Transverse colon (tissue), 4 donors: ENCODE measurements around the gene TXNDC16. TPM values are rescaled to one million over a fixed set of nuclear protein-coding genes. Genes with fewer than 3 reads are reported as not detected.

Source experiments
- DNase-seq: peaks from one replicate; pipeline ENCODE4 v3.0.0-alpha.2; 2019
- H3K27ac ChIP-seq, 4 donors: fragments of 200-600 bp; sonication (generic); 2 replicates each; pipeline ENCODE4 v1.5.1; 2016 to 2018; ENCODE audit warnings: inconsistent platforms in 4 of 4
- H3K27me3 ChIP-seq: fragments of 200-600 bp; sonication (generic); 2 replicates; pipeline ENCODE4 v1.5.1; 2017; ENCODE audit warnings: inconsistent platforms
- H3K36me3 ChIP-seq, 4 donors: fragments of 200-600 bp; sonication (generic); 2 replicates each; pipeline ENCODE4 v1.5.1; 2017 to 2019; ENCODE audit warnings: inconsistent platforms in 4 of 4
- H3K4me1 ChIP-seq, 4 donors: fragments of 200-600 bp; sonication (generic); 2 replicates each; pipeline ENCODE4 v1.5.1; 2017 to 2020; ENCODE audit warnings: inconsistent platforms in 4 of 4
- H3K4me3 ChIP-seq, 4 donors: fragments of 200-600 bp; sonication (generic); 1 replicate in 1 of 4; 2 replicates in 3 of 4; pipeline versions ENCODE4 v1.5.1 to v1.6.1; 2017 to 2019; ENCODE audit warnings: inconsistent platforms in 4 of 4
- H3K9me3 ChIP-seq, 2 donors: fragments of 200-600 bp; sonication (generic); 2 replicates each; pipeline ENCODE4 v1.5.1; 2017 to 2019; ENCODE audit warnings: inconsistent platforms in 2 of 2
- CTCF ChIP-seq, 5 experiments: fragments of 200-600 bp in 3 of 5; fragments of 450-650 bp in 2 of 5; sonication (generic) in 3 of 5; IDR thresholded peaks; 1 replicate in 2 of 5; 2 replicates in 3 of 5; pipeline ENCODE4 v1.5.1; 2016 to 2017; ENCODE audit warnings: antibody characterized with exemption in 5 of 5, inconsistent platforms in 3 of 5, mild to moderate bottlenecking in 2 of 5, moderate library complexity in 1 of 5
- EP300 ChIP-seq: sonication (generic); formaldehyde crosslinking; IDR thresholded peaks from one replicate; pipeline ENCODE4 v1.6.1; 2017; ENCODE audit warnings: antibody characterized with exemption, low read depth
- POLR2A ChIP-seq: fragments of 450-650 bp; IDR thresholded peaks from one replicate; pipeline ENCODE4 v1.6.1; 2016; ENCODE audit warnings: antibody characterized with exemption, mild to moderate bottlenecking, moderate library complexity
- POLR2AphosphoS5 ChIP-seq, 3 donors: sonication (generic); formaldehyde crosslinking; IDR thresholded peaks; one replicate each; pipeline ENCODE4 v1.6.1; 2016; ENCODE audit warnings: antibody characterized with exemption in 3 of 3
- WGBS, 2 donors: methylation state at CpG; one replicate each; pipeline ENCODE4 v1.1.5; 2018; ENCODE audit warnings: low coverage in 1 of 2; 5-methylcytosine and 5-hydroxymethylcytosine counted together
- in situ Hi-C, 4 donors: fragments of 200-750 bp; cut with MboI; loops; one replicate each; pipeline versions ENCODE4 v1.15.0 to v1.15.1; 2017; ENCODE audit warnings: low sequenced_read_pairs in 3 of 4, low pct_ligation_motif_present in 1 of 4, low pct_unique_long_range_greater_than_20kb in 1 of 4
- intact Hi-C: fragments of 100-400 bp; cut with DNase I; formaldehyde crosslinking; loops from one replicate; pipeline ENCODE4 v1.15.1; 2023; ENCODE audit warnings: low total_unique reads
- total RNA-seq, 4 donors: library from RNA; depleted of rRNA; stranded (reverse); fragments of >200 nt; gene quantifications; one replicate each; pipeline ENCODE4 v1.1.0, GENCODE V29; 2016

TXNDC16 gene
- total RNA-seq, 4 donors from 2014 or later: 5.6 to 11.1 (median 7.1) TPM; not detected in 1

DNA sequence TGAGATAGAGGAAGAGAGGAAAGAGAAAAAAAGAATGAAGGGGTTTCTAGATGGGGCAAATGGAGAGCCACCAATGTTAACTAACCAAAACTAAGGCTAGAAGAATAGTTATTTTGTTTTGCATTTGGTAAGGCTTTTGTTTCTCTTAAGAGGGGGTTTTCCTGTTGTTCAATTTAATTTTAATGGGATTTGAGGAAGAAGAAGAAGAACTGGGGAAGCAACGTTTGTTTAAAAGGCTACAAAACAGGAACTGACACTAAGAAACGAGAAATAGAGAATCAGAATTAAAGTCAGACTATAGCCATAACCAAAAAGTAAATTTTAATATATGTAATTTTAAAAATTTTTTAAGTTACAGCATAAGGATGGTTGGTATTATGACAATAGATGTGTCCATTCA is 13.7 kb downstream of the TXNDC16 start:
- in situ Hi-C loops: no loop called here
- no peak for DNase-seq
- Histone ChIP-seq H3K9me3 (no peaks in the 10 kb centered on the region), H3K4me3 (no peak overlapping the region), H3K36me3 (peaks cover 0 to 25% (median 5%) of the 10 kb centered on the region in 4 donors), H3K27me3 (no peaks in the 10 kb centered on the region), H3K4me1 (no peaks in the 10 kb centered on the region), H3K27ac (no peak overlapping the region)
- TF ChIP-seq POLR2AphosphoS5 (IDR thresholded peaks at IDR 0.05) (no peak), CTCF (IDR thresholded peaks at IDR 0.05) (no peak), EP300 (no peak), POLR2A (no peak)
- intact Hi-C loops: no loop called here
- 64 to 71% methylated on average over 2 of the region's 2 CpGs for WGBS, 2 donors

DNA sequence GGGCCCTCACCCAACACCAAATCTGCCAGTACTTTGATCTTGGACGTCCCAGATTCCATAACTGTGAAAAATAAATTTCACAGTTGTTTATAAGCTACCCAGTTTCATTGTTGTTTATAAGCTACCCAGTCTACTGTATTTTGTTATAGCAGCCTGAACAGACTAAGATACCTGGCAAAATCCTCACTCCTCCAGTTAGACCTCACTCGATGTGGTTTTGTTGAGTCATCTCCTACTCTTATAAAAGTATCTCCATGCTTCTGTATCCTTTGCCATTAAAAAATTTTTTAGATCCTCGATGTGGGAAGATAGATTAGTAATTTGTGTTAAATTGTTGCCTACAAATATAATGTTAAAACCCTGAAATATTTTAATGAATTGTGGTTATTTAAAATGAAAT is 16.0 kb downstream of the TXNDC16 start:
- no peak overlapping the region for H3K4me3 ChIP-seq
- intact Hi-C loops: no loop called here
- no peaks in the 10 kb centered on the region for H3K27me3 ChIP-seq
- no peaks in the 10 kb centered on the region for H3K4me1 ChIP-seq
- H3K36me3 ChIP-seq: peaks cover 0 to 25% (median 5%) of the 10 kb centered on the region in 4 donors
- 86 to 92% methylated on average over 3 of the region's 3 CpGs for WGBS, 2 donors
- no peaks in the 10 kb centered on the region for H3K9me3 ChIP-seq
- in situ Hi-C loops: no loop called here
- no peak overlapping the region for H3K27ac ChIP-seq
- no peak for DNase-seq
- no peak for TF ChIP-seq POLR2A
- TF ChIP-seq CTCF (IDR thresholded peaks at IDR 0.05): no peak
- TF ChIP-seq POLR2AphosphoS5 (IDR thresholded peaks at IDR 0.05): no peak
- no peak for TF ChIP-seq EP300

- TF ChIP-seq POLR2A (no peak), CTCF (IDR thresholded peaks at IDR 0.05) (no peak), EP300 (no peak), POLR2AphosphoS5 (IDR thresholded peaks at IDR 0.05) (no peak)
- no peaks in the 10 kb centered on the region for H3K4me1 ChIP-seq
- H3K36me3 ChIP-seq: peaks cover 0 to 20% (median 5%) of the 10 kb centered on the region in 4 donors
- no peaks in the 10 kb centered on the region for H3K9me3 ChIP-seq
- intact Hi-C loops: no loop called here
- DNase-seq: no peak
- in situ Hi-C loops: no loop called here
- H3K27ac ChIP-seq: no peak overlapping the region
- H3K27me3 ChIP-seq: no peaks in the 10 kb centered on the region
- no peak overlapping the region for H3K4me3 ChIP-seq
Measured at GRCh38 chr14:52531481-52531880, 20.8 kb downstream of the TXNDC16 start.

DNA sequence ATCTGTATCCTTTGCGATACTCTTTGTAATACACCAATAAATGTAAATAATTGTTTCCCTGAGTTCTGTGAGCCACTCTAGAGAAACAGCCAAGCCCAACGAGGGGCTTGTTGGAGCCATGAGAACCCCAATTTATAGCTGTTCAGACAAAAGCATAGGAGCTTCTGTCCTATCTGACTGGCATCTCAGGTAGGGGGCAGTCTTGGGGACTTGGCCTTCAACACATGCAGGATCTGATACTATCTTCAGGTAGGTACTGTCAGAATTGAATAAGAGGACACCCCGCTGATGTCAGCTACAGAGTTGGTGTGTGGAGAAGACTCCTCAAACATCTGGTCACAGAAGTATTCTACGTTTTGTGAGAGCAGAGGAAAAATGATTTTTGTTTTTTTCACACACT is 25.3 kb downstream of the TXNDC16 start:
- in situ Hi-C loops (no loop called here), intact Hi-C loops (no loop called here)
- 90 to 91% methylated on average over 4 of the region's 4 CpGs for WGBS, 2 donors
- Histone ChIP-seq H3K4me3 (no peak overlapping the region), H3K27ac (no peak overlapping the region), H3K27me3 (no peaks in the 10 kb centered on the region), H3K36me3 (no peaks in the 10 kb centered on the region), H3K4me1 (peaks cover 0 to 2% (median 0%) of the 10 kb centered on the region in 4 donors), H3K9me3 (no peaks in the 10 kb centered on the region)
- TF ChIP-seq CTCF (IDR thresholded peaks at IDR 0.05): no peak
- TF ChIP-seq POLR2A: no peak
- DNase-seq: no peak
